ENCODE results near the gene CRACR2A. TPM values are rescaled to one million over a fixed set of nuclear protein-coding genes. Genes with fewer than 3 reads are reported as not detected.

CRACR2A gene
- total RNA-seq, 1 donor from 2014 or later, result 3.0 TPM

DNA sequence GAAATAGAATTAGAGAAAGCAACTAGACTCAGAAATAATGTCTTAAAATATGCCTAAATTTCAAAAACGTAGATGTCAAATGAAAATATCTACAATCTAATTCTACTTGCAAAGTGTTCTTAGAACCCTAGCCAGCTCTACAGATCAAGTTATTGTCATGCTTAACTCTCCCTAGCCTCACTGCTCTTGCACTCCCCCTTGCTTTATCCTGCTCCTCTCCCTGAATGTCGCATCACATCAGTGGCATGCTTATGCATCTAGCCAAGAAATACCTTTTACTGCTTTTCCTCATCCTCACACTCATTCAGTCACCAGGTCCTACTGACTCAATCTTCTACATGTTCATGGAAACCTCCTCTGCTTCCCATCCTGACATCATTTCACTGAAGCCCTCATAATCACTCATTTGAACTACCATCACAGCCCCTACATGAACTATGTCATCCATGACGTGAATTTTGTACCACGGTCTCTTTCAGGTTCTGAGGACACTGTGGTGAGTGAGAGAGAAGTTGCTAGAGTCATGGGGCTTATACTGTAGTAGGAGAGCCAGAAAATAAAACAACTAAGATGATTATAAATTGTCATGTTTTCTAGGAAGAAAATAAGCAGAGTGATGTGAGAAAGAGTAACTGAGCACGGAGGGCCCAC is 22.6 kb upstream of the CRACR2A start:
- no peak for TF ChIP-seq CTCF (IDR thresholded peaks at IDR 0.05; ENCODE audit: unreplicated experiment)
- Mint-ChIP-seq H3K27me3 (peaks cover 18% of the 10 kb centered on the region), H3K4me3 (ENCODE audit: low read depth) (no peak overlapping the region)

DNA sequence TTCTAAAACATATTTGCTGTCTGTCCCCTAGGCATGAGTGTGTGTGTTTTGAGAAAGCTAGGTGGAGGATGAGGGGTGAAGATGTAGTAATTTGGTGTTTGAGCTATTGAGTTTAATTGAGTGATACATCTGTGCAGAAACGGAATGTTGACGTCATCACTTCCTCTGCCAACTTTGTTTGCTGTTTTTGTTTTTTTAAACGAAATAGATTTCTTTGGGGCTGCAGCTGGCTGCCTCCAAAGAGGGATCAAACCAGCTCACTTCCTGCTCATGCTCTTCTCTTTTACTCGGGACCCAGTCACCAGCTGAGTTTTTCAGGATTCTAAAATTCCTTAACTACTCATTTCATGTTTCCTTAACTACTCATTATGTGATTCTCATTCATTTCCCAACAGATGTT is 19.5 kb upstream of the CRACR2A start:
- no peak overlapping the region for H3K4me3 Mint-ChIP-seq (ENCODE audit: low read depth)
- H3K9me3 Mint-ChIP-seq (ENCODE audit: low read depth), result peaks cover 3% of the 10 kb centered on the region
- TF ChIP-seq CTCF (IDR thresholded peaks at IDR 0.05; ENCODE audit: unreplicated experiment), result no peak
- H3K27me3 Mint-ChIP-seq, result peaks cover 13% of the 10 kb centered on the region
- H3K4me1 Mint-ChIP-seq (ENCODE audit: low read depth), result peaks cover 23% of the 10 kb centered on the region
- no peak overlapping the region for H3K27ac Mint-ChIP-seq
- H3K36me3 Mint-ChIP-seq (ENCODE audit: insufficient read depth), result no peaks in the 10 kb centered on the region
- no peak for DNase-seq (ENCODE audit: low spot score, unreplicated experiment)

More for the DNA sequence above, 22.6 kb upstream of the CRACR2A start:
- no peak for DNase-seq (ENCODE audit: low spot score, unreplicated experiment)
- Mint-ChIP-seq H3K4me1 (ENCODE audit: low read depth) (peaks cover 10% of the 10 kb centered on the region), H3K27ac (no peak overlapping the region), H3K36me3 (ENCODE audit: insufficient read depth) (no peaks in the 10 kb centered on the region), H3K9me3 (ENCODE audit: low read depth) (no peaks in the 10 kb centered on the region)

- TF ChIP-seq CTCF (IDR thresholded peaks at IDR 0.05; ENCODE audit: unreplicated experiment), result no peak
- DNase-seq (ENCODE audit: low spot score, unreplicated experiment), result no peak
- Mint-ChIP-seq H3K27me3 (peaks cover 13% of the 10 kb centered on the region), H3K36me3 (ENCODE audit: insufficient read depth) (no peaks in the 10 kb centered on the region), H3K4me1 (ENCODE audit: low read depth) (peaks cover 23% of the 10 kb centered on the region), H3K27ac (no peak overlapping the region), H3K9me3 (ENCODE audit: low read depth) (peaks cover 3% of the 10 kb centered on the region), H3K4me3 (ENCODE audit: low read depth) (no peak overlapping the region)
Observed at GRCh38 chr12:3771853-3772252, 18.9 kb upstream of the CRACR2A start.

DNA sequence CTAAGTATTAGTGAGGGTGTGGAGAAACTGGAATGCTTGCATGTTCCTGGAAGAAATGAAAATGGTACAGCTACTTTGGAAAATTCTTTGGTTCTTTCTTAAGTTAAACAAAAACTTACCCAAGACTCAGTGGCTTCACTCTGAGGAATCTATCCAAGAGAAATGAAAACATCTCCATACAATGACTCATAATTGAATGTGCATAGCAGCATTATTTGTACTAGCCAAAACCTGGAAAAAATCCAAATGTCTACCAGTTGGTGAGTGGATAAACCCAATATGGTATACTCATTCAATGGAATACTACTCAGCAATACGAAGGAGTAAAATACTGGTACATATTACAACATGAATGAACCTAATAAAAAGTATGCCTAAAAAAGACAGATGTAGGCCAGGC is 18.0 kb upstream of the CRACR2A start:
- peaks cover 6% of the 10 kb centered on the region for H3K9me3 Mint-ChIP-seq (ENCODE audit: low read depth)
- no peak overlapping the region for H3K27ac Mint-ChIP-seq
- DNase-seq (ENCODE audit: low spot score, unreplicated experiment), result no peak
- H3K27me3 Mint-ChIP-seq, result peaks cover 17% of the 10 kb centered on the region
- no peak overlapping the region for H3K4me3 Mint-ChIP-seq (ENCODE audit: low read depth)
- H3K4me1 Mint-ChIP-seq (ENCODE audit: low read depth), result peaks cover 24% of the 10 kb centered on the region
- H3K36me3 Mint-ChIP-seq (ENCODE audit: insufficient read depth), result no peaks in the 10 kb centered on the region
- TF ChIP-seq CTCF (IDR thresholded peaks at IDR 0.05; ENCODE audit: unreplicated experiment), result no peak

DNA sequence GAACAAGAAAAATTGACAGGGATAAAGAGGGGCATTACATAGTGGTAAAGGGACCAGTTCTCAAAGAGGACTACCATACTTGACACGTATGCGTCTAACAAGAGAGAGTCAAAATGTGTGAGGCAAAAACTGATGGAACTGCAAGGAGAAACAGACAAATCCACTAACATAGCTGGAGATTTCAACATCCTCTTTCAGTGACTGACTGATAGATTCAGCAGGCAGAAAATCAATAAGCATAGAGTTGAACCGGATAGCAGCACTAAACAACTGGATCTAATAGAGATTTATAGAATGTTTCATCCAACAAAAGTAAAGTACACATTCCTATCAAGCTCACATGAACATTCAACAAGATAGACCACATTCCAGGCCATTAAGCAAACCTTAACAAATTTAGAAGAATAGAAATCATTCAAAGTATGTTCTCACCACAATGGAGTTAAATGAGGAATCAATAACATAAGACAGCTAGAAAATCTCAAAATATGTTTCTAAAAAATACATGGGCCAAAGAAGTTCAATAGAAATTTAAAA is 16.1 kb upstream of the CRACR2A start:
- Mint-ChIP-seq H3K36me3 (ENCODE audit: insufficient read depth) (no peaks in the 10 kb centered on the region), H3K27ac (peak overlapping the region; percentile 79), H3K4me1 (ENCODE audit: low read depth) (peaks cover 26% of the 10 kb centered on the region), H3K9me3 (ENCODE audit: low read depth) (peaks cover 9% of the 10 kb centered on the region), H3K27me3 (peaks cover 19% of the 10 kb centered on the region), H3K4me3 (ENCODE audit: low read depth) (no peak overlapping the region)
- DNase-seq (ENCODE audit: low spot score, unreplicated experiment), result no peak
- TF ChIP-seq CTCF (IDR thresholded peaks at IDR 0.05; ENCODE audit: unreplicated experiment), result no peak

Measured in progenitor cell of endocrine pancreas (in vitro differentiated cells).